Measurements from ENCODE around the gene EOGT. TPM values are rescaled to one million over a fixed set of nuclear protein-coding genes. Genes with fewer than 3 reads are reported as not detected.

EOGT gene
- total and polyA plus RNA-seq, 9 donors, result 12.1 to 40.7 (median 20.9) TPM

DNA sequence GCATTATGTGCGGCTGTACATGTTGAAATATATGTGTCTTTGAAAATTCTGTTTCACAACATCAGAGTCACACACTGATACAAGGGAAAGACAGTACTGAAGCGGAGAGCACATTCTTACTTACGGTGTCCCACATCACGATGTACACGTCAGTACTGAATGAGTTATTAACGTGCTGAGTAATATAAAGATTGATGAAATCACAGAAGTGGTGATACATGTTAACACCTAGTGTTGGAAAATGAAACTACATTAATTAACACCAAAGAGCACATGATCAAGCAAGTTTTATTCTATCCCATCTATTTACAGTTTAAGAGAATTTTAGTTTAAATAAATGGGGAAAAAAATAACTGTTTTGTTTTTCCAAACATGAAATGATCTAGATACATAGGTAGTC lies 15.6 kb downstream of the EOGT start:
- intact Hi-C loops (cut with DNase I), result no loop called here
- TF ChIP-seq POLR2A (IDR thresholded peaks at IDR 0.05) (no peak), EP300 (IDR thresholded peaks at IDR 0.05) (no peak)
- TF ChIP-seq, protein P1, sequence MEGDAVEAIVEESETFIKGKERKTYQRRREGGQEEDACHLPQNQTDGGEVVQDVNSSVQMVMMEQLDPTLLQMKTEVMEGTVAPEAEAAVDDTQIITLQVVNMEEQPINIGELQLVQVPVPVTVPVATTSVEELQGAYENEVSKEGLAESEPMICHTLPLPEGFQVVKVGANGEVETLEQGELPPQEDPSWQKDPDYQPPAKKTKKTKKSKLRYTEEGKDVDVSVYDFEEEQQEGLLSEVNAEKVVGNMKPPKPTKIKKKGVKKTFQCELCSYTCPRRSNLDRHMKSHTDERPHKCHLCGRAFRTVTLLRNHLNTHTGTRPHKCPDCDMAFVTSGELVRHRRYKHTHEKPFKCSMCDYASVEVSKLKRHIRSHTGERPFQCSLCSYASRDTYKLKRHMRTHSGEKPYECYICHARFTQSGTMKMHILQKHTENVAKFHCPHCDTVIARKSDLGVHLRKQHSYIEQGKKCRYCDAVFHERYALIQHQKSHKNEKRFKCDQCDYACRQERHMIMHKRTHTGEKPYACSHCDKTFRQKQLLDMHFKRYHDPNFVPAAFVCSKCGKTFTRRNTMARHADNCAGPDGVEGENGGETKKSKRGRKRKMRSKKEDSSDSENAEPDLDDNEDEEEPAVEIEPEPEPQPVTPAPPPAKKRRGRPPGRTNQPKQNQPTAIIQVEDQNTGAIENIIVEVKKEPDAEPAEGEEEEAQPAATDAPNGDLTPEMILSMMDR (IDR thresholded peaks at IDR 0.05), result no peak
- no peak for DNase-seq
- H3K9me3 ChIP-seq, result no peaks in the 10 kb centered on the region
- no peak overlapping the region for H3K27ac ChIP-seq
- no peak overlapping the region for H3K4me3 ChIP-seq
- H3K4me1 ChIP-seq (ENCODE audit: insufficient read depth), result peaks cover 2% of the 10 kb centered on the region
- H3K27me3 ChIP-seq, result no peaks in the 10 kb centered on the region
- H3K36me3 ChIP-seq, result no peaks in the 10 kb centered on the region
- WGBS, 3 donors, result 78 to 84% (median 84%) methylated on average over 6 of the region's 6 CpGs

DNA sequence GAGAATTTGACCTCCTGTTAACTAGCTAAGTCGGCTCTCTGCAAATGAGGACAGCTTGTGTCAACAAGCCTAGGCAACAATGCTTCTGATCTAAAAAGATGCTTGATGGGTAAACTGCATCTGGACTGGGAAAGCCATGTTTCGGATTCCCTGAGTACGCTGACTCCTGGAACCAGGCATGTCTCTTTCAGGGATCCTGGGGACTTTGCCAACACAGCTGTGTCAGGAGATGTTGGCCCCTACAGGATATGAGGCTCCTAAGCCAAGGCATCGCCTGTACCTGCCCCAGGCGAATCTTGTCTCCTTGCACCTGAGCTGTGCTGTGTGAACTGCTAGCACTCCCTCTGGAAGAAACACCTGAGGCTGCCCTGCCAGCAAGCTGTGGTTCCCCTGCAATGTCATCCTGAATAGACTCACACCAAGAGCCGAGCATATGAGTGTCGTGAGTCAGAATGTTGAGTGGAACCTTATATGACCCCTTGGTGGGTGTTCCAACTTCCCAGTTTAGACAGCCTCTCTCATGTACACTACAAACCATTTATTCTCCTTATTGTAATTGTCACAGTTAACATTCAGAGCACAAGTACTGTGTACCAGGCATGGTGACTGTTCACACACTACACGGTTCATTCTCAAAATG lies 17.0 kb downstream of the EOGT start:
- TF ChIP-seq EP300 (IDR thresholded peaks at IDR 0.05) (no peak), POLR2A (IDR thresholded peaks at IDR 0.05) (no peak)
- TF ChIP-seq, protein P1 (IDR thresholded peaks at IDR 0.05), result no peak
- Histone ChIP-seq H3K36me3 (no peaks in the 10 kb centered on the region), H3K4me1 (ENCODE audit: insufficient read depth) (peaks cover 2% of the 10 kb centered on the region), H3K27me3 (no peaks in the 10 kb centered on the region), H3K9me3 (no peaks in the 10 kb centered on the region), H3K27ac (no peak overlapping the region), H3K4me3 (no peak overlapping the region)
- intact Hi-C loops (cut with DNase I), result no loop called here
- WGBS, 3 donors, result 80 to 87% (median 85%) methylated on average over 8 of the region's 8 CpGs
- no peak for DNase-seq

DNA sequence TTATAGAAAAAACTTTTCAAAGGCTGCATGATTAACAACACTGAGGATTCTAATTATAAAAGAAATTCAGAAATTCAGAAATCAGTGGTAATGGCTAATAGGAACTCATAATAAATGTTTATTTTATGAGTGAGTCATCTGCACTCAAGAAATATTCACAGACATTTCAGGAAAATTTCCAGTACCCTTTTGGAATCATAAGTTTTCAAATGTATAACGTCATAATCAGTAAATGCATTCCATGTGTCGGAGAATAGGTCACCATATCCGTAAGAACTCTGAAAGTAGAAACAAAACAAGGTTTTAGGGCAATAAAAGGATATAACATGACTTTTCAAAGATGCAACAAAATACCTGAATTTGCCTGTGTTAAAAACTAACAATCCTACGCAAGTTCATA lies 24.7 kb downstream of the EOGT start:
- intact Hi-C loops (cut with DNase I), result no loop called here
- 46 to 56% (median 49%) methylated on average over 4 of the region's 4 CpGs for WGBS, 3 donors
- no peak overlapping the region for H3K27ac ChIP-seq
- DNase-seq, result no peak
- TF ChIP-seq EP300 (IDR thresholded peaks at IDR 0.05) (no peak), POLR2A (IDR thresholded peaks at IDR 0.05) (no peak)
- TF ChIP-seq, protein P1 (IDR thresholded peaks at IDR 0.05), result no peak
- no peaks in the 10 kb centered on the region for H3K4me1 ChIP-seq (ENCODE audit: insufficient read depth)
- H3K36me3 ChIP-seq, result no peaks in the 10 kb centered on the region
- H3K27me3 ChIP-seq, result no peaks in the 10 kb centered on the region
- no peaks in the 10 kb centered on the region for H3K9me3 ChIP-seq
- H3K4me3 ChIP-seq, result no peak overlapping the region

DNA sequence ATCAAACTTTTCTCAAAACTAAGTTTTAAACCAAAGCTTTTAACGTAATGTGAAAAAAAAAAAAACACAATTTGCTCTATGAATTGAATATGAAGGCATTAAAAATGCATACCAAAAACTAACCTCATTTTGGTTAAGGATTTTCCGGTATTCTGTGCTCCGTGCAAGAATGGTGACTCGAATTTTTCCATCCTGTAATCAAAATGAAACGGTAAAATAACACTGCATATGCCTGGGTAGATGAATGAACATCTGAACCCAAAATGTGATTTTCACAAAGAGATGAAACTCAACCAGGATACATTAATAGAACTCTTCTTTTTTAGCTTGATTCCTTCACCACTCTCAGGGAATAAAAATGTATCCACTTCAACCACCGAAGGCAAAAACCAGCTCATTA lies 26.2 kb downstream of the EOGT start:
- intact Hi-C loops (cut with DNase I), result no loop called here
- TF ChIP-seq, protein P1 (IDR thresholded peaks at IDR 0.05), result no peak
- no peak for TF ChIP-seq EP300 (IDR thresholded peaks at IDR 0.05)
- no peak for TF ChIP-seq POLR2A (IDR thresholded peaks at IDR 0.05)
- Histone ChIP-seq H3K27me3 (no peaks in the 10 kb centered on the region), H3K36me3 (no peaks in the 10 kb centered on the region), H3K4me3 (no peak overlapping the region), H3K4me1 (ENCODE audit: insufficient read depth) (no peaks in the 10 kb centered on the region), H3K27ac (no peak overlapping the region), H3K9me3 (no peaks in the 10 kb centered on the region)
- 80 to 89% (median 87%) methylated on average over 6 of the region's 6 CpGs for WGBS, 3 donors
- no peak for DNase-seq
